HepG2 (cell line): ENCODE data around the gene PTPA. TPM values are rescaled to one million over a fixed set of nuclear protein-coding genes. Genes with fewer than 3 reads are reported as not detected.

ENCODE experiments used
- ADNP ChIP-seq: sonication (generic); formaldehyde crosslinking; IDR thresholded peaks from 2 replicates; pipeline ENCODE4 v1.4.0; 2020; ENCODE audit warnings: missing genetic modification reagents
- ATAD3A ChIP-seq: sonication (generic); formaldehyde crosslinking; IDR thresholded peaks from 2 replicates; pipeline ENCODE4 v1.4.0; 2020; ENCODE audit warnings: missing genetic modification reagents
- CBFB ChIP-seq: sonication (generic); formaldehyde crosslinking; IDR thresholded peaks from 2 replicates; pipeline ENCODE4 v1.4.0; 2020; ENCODE audit warnings: missing genetic modification reagents
- CBX5 ChIP-seq: sonication (generic); formaldehyde crosslinking; IDR thresholded peaks from 2 replicates; pipeline ENCODE4 v1.4.0; 2020; ENCODE audit warnings: missing genetic modification reagents, borderline replicate concordance
- CCDC6 ChIP-seq: sonication (generic); formaldehyde crosslinking; IDR thresholded peaks from 2 replicates; pipeline ENCODE4 v1.8.1; 2022; ENCODE audit warnings: mild to moderate bottlenecking, missing genetic modification reagents, moderate library complexity
- ELF1 ChIP-seq: sonication (generic); formaldehyde crosslinking; IDR thresholded peaks from 2 replicates; pipeline ENCODE4 v1.4.0; 2020; ENCODE audit warnings: missing genetic modification reagents
- KDM5B ChIP-seq: sonication (generic); formaldehyde crosslinking; IDR thresholded peaks from 2 replicates; pipeline ENCODE4 v1.4.0; 2020; ENCODE audit warnings: missing genetic modification reagents, mild to moderate bottlenecking, borderline replicate concordance
- KMT2B ChIP-seq: IDR thresholded peaks from 2 replicates; pipeline ENCODE4 v1.6.1; 2016; ENCODE audit warnings: missing genetic modification reagents, missing compliant biosample characterization
- MLLT10 ChIP-seq: sonication (generic); formaldehyde crosslinking; IDR thresholded peaks from 2 replicates; pipeline ENCODE4 v1.4.0; 2020; ENCODE audit warnings: missing genetic modification reagents
- NFIC ChIP-seq: IDR thresholded peaks from 2 replicates; pipeline ENCODE4 v1.6.1; 2012; ENCODE audit warnings: mild to moderate bottlenecking, low read length, inconsistent platforms
- PCBP1 ChIP-seq: fragments of 200-400 bp; formaldehyde crosslinking; IDR thresholded peaks from 2 replicates; pipeline ENCODE4 v1.6.1; 2017; ENCODE audit warnings: mild to moderate bottlenecking, low read depth, low read length, borderline replicate concordance
- PLRG1 ChIP-seq: fragments of 450-650 bp; conservative IDR thresholded peaks from 2 replicates; pipeline ENCODE4 v1.6.1; 2016
- SIN3A ChIP-seq: IDR thresholded peaks from 2 replicates; pipeline ENCODE4 v1.6.1; 2011; ENCODE audit warnings: low read depth, mild to moderate bottlenecking, control low read depth, low read length, borderline replicate concordance
- SIX4 ChIP-seq: sonication (generic); formaldehyde crosslinking; IDR thresholded peaks from 2 replicates; pipeline ENCODE4 v1.4.0; 2020; ENCODE audit warnings: missing genetic modification reagents
- SNRNP70 ChIP-seq: fragments of 200-400 bp; formaldehyde crosslinking; IDR thresholded peaks from 2 replicates; pipeline ENCODE4 v1.6.1; 2017; ENCODE audit warnings: mild to moderate bottlenecking, low read depth, low read length, moderate library complexity
- TCF7 ChIP-seq: sonication (generic); IDR thresholded peaks from 2 replicates; pipeline ENCODE4 v1.6.1; 2016; ENCODE audit warnings: antibody characterized with exemption, low read depth
- TEAD3 ChIP-seq: optimal IDR thresholded peaks from 2 replicates; pipeline ENCODE3; 2016; ENCODE audit warnings: borderline replicate concordance
- XBP1 ChIP-seq: sonication (generic); formaldehyde crosslinking; IDR thresholded peaks from 2 replicates; pipeline ENCODE4 v1.5.0; 2020; ENCODE audit warnings: missing genetic modification reagents
- ZFP1 ChIP-seq: IDR thresholded peaks from 2 replicates; pipeline ENCODE4 v1.6.1; 2016
- ZFP41 ChIP-seq: sonication (generic); formaldehyde crosslinking; IDR thresholded peaks from 2 replicates; pipeline ENCODE4 v1.4.0; 2020; ENCODE audit warnings: mild to moderate bottlenecking, missing genetic modification reagents, borderline replicate concordance
- ZFP82 ChIP-seq: sonication (generic); formaldehyde crosslinking; IDR thresholded peaks from 2 replicates; pipeline ENCODE4 v1.5.1; 2020; ENCODE audit warnings: mild to moderate bottlenecking, missing genetic modification reagents, borderline replicate concordance
- ZNF296 ChIP-seq: sonication (generic); formaldehyde crosslinking; conservative IDR thresholded peaks from 2 replicates; pipeline ENCODE4 v1.5.0; 2020; ENCODE audit warnings: mild to moderate bottlenecking, missing genetic modification reagents
- ZNF441 ChIP-seq: sonication (generic); formaldehyde crosslinking; IDR thresholded peaks from 2 replicates; pipeline ENCODE4 v1.7.0; 2021; ENCODE audit warnings: missing genetic modification reagents, borderline replicate concordance
- ZNF720 ChIP-seq: sonication (generic); formaldehyde crosslinking; IDR thresholded peaks from 2 replicates; pipeline ENCODE4 v1.4.0; 2020; ENCODE audit warnings: missing genetic modification reagents
- ZNF883 ChIP-seq: sonication (generic); formaldehyde crosslinking; IDR thresholded peaks from 2 replicates; pipeline ENCODE4 v1.5.1; 2020; ENCODE audit warnings: mild to moderate bottlenecking, missing genetic modification reagents; ENCODE audit errors: not compliant biosample characterization
- polyA plus RNA-seq, 8 experiments: library from polyadenylated mRNA; depleted of rRNA in 3 of 8; stranded (reverse) in 7 of 8; unstranded in 1 of 8; fragments of >200 nt; fragmentation: Illumina TruSeq in 4 of 8; extraction: Trizol in 4 of 8; gene quantifications; 2 replicates each; pipeline versions ENCODE4 v1.2.1 to v1.2.3, GENCODE V29; 2011 to 2016; ENCODE audit warnings: low read depth in 4 of 8, missing spikeins in 1 of 8, mixed read lengths in 1 of 8; ENCODE audit not compliant: insufficient read depth in 1 of 8
- total RNA-seq, 5 experiments: library from RNA; depleted of rRNA; stranded (reverse); fragments of >200 nt; fragmentation: Illumina TruSeq; extraction: Trizol; gene quantifications; 2 replicates each; pipeline ENCODE4 v1.2.3, GENCODE V29; 2016; ENCODE audit warnings: low read depth in 1 of 5
- TF ChIP-seq, protein P1 (sequence below): sonication (generic); formaldehyde crosslinking; IDR thresholded peaks from 2 replicates; pipeline ENCODE4 v1.9.0; 2021; ENCODE audit warnings: missing genetic modification reagents, mild to moderate bottlenecking, borderline replicate concordance
- TF ChIP-seq, protein P2 (sequence below): sonication (generic); formaldehyde crosslinking; IDR thresholded peaks from 2 replicates; pipeline ENCODE4 v1.5.0; 2020; ENCODE audit warnings: mild to moderate bottlenecking, missing genetic modification reagents
- TF ChIP-seq, protein P3 (sequence below): sonication (generic); formaldehyde crosslinking; IDR thresholded peaks from 2 replicates; pipeline ENCODE4 v1.5.0; 2020; ENCODE audit warnings: mild to moderate bottlenecking, missing genetic modification reagents

The PTPA gene
- total and polyA plus RNA-seq, 2 of the 13 experiments (the other 11 are each of a cell fraction or from before 2014, with no cell fraction given) = 79.3 to 105 TPM

DNA sequence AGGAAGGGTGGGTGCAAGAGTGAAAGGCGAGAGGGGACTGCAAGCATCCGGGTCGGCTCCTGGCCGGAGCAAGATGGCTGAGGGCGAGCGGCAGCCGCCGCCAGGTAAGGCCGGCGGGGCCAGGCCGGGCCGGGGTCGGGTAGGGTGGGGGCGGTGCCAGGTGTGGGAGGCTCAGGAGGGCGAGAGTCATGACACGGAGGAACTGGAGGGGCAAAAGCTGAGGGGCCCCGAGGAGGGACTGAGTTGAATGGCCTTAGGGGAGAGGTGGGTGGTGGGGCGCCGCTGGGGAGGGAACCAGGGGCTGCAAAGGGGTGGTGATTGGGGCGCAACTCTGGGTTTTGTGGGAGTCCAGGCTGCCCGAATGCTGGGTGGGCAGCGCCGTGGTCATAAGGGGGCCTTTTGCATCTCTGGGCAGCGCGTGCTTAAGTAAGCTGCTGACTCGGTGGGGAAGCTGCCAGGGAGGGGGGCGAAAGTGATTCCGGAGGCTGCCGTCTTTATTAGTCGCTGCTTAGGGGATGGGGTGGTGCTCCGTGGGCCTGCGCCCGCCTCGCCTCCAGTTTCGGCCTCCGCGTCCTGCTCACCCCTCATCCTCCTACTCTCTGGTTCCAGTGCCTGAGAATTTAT lies 425 bp downstream of the PTPA start (continued):
- no peak for TF ChIP-seq MLLT10 (CRISPR knock-in tag)
- peak; percentile 36; the same call in 1 of the 2 replicates for TF ChIP-seq KMT2B
- TF ChIP-seq ZNF883 (CRISPR knock-in tag) = no peak
- peak; percentile 37; the same call in 1 of the 2 replicates for TF ChIP-seq ZNF441 (CRISPR knock-in tag)
- TF ChIP-seq, protein P1, sequence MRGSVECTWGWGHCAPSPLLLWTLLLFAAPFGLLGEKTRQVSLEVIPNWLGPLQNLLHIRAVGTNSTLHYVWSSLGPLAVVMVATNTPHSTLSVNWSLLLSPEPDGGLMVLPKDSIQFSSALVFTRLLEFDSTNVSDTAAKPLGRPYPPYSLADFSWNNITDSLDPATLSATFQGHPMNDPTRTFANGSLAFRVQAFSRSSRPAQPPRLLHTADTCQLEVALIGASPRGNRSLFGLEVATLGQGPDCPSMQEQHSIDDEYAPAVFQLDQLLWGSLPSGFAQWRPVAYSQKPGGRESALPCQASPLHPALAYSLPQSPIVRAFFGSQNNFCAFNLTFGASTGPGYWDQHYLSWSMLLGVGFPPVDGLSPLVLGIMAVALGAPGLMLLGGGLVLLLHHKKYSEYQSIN (CRISPR knock-in tag) = no peak
- TF ChIP-seq ZNF296 (CRISPR knock-in tag) = no peak
- TF ChIP-seq XBP1 (CRISPR knock-in tag) = no peak
- peak; percentile 74 for TF ChIP-seq ZFP82 (CRISPR knock-in tag)
- TF ChIP-seq ADNP (CRISPR knock-in tag) = no peak
- TF ChIP-seq ZFP41 = no peak
- TF ChIP-seq ATAD3A (CRISPR knock-in tag) = no peak
- no peak for TF ChIP-seq TCF7
- no peak for TF ChIP-seq ZFP1 (CRISPR knock-in tag)
- no peak for TF ChIP-seq NFIC
- no peak for TF ChIP-seq CCDC6 (CRISPR knock-in tag)
- TF ChIP-seq CBX5 (CRISPR knock-in tag) = no peak
- TF ChIP-seq TEAD3 (CRISPR knock-in tag) = no peak
- TF ChIP-seq SIX4 (CRISPR knock-in tag) = no peak
- TF ChIP-seq PCBP1 = 0 out of 2 replicates have a peak, but pooled peaks have one; percentile 63
- TF ChIP-seq PLRG1 = no peak
- TF ChIP-seq SIN3A = no peak
- TF ChIP-seq, protein P2, sequence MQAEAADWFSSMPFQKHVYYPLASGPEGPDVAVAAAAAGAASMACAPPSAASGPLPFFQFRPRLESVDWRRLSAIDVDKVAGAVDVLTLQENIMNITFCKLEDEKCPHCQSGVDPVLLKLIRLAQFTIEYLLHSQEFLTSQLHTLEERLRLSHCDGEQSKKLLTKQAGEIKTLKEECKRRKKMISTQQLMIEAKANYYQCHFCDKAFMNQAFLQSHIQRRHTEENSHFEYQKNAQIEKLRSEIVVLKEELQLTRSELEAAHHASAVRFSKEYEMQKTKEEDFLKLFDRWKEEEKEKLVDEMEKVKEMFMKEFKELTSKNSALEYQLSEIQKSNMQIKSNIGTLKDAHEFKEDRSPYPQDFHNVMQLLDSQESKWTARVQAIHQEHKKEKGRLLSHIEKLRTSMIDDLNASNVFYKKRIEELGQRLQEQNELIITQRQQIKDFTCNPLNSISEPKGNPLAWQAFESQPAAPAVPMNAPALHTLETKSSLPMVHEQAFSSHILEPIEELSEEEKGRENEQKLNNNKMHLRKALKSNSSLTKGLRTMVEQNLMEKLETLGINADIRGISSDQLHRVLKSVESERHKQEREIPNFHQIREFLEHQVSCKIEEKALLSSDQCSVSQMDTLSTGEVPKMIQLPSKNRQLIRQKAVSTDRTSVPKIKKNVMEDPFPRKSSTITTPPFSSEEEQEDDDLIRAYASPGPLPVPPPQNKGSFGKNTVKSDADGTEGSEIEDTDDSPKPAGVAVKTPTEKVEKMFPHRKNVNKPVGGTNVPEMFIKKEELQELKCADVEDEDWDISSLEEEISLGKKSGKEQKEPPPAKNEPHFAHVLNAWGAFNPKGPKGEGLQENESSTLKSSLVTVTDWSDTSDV = no peak
- TF ChIP-seq, protein P3, sequence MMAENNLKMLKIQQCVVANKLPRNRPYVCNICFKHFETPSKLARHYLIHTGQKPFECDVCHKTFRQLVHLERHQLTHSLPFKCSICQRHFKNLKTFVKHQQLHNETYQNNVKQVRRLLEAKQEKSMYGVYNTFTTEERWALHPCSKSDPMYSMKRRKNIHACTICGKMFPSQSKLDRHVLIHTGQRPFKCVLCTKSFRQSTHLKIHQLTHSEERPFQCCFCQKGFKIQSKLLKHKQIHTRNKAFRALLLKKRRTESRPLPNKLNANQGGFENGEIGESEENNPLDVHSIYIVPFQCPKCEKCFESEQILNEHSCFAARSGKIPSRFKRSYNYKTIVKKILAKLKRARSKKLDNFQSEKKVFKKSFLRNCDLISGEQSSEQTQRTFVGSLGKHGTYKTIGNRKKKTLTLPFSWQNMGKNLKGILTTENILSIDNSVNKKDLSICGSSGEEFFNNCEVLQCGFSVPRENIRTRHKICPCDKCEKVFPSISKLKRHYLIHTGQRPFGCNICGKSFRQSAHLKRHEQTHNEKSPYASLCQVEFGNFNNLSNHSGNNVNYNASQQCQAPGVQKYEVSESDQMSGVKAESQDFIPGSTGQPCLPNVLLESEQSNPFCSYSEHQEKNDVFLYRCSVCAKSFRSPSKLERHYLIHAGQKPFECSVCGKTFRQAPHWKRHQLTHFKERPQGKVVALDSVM (CRISPR knock-in tag) = peak; percentile 74; the same call in 1 of the 2 replicates
- TF ChIP-seq KDM5B (CRISPR knock-in tag) = peak; percentile 22; the same call in 1 of the 2 replicates
- TF ChIP-seq ZNF720 (CRISPR knock-in tag) = no peak
- no peak for TF ChIP-seq CBFB
- no peak for TF ChIP-seq SNRNP70
- TF ChIP-seq ELF1 (CRISPR knock-in tag) = 0 out of 2 replicates have a peak, but pooled peaks have one; percentile 16
